ENCODE measurements around the gene ANXA11. TPM values are rescaled to one million over a fixed set of nuclear protein-coding genes. Genes with fewer than 3 reads are reported as not detected.

The ANXA11 gene
- polyA plus RNA-seq, 1 experiment: 161 TPM

GRCh38 chr10:80141696-80142460 lies 63.5 kb downstream of the ANXA11 start:
- H3K9me3 ChIP-seq (ENCODE audit: control insufficient read depth, insufficient read depth, low read length): no peaks in the 10 kb centered on the region
- ChIA-PET CTCF (interaction anchor here (3.7 to 3.9 kb wide), 2 partner anchors 11 to 80 kb away, joined by 27 to 73 read pairs; no protein-coding TSS in a partner anchor), POLR2A (no interaction called here)
- no peak for TF ChIP-seq CTCF (IDR thresholded peaks at IDR 0.05; ENCODE audit: low read depth, low read length)
- no peak for DNase-seq (ENCODE audit: low read depth, low spot score)
- H3K27ac ChIP-seq (ENCODE audit: low read depth, low read length): no peak overlapping the region
- no peaks in the 10 kb centered on the region for H3K27me3 ChIP-seq (ENCODE audit: control insufficient read depth, insufficient read depth, low read length)
- no peak overlapping the region for H3K4me3 ChIP-seq (ENCODE audit: low read depth, low read length)

GRCh38 chr10:80140251-80140650 lies 65.1 kb downstream of the ANXA11 start:
- CTCF ChIA-PET: interaction anchor here (0.9 kb wide), 1 partner anchor 83 kb away, joined by 3 read pairs; no protein-coding TSS in a partner anchor
- no peak overlapping the region for H3K4me3 ChIP-seq (ENCODE audit: low read depth, low read length)
- no peak for TF ChIP-seq CTCF (IDR thresholded peaks at IDR 0.05; ENCODE audit: low read depth, low read length)
- H3K9me3 ChIP-seq (ENCODE audit: control insufficient read depth, insufficient read depth, low read length): no peaks in the 10 kb centered on the region
- DNase-seq (ENCODE audit: low read depth, low spot score): no peak
- no peak overlapping the region for H3K27ac ChIP-seq (ENCODE audit: low read depth, low read length)
- POLR2A ChIA-PET: no interaction called here
- H3K27me3 ChIP-seq (ENCODE audit: control insufficient read depth, insufficient read depth, low read length): no peaks in the 10 kb centered on the region

GRCh38 chr10:80139265-80139664 lies 66.1 kb downstream of the ANXA11 start:
- TF ChIP-seq CTCF (IDR thresholded peaks at IDR 0.05; ENCODE audit: low read depth, low read length): no peak
- CTCF ChIA-PET: interaction anchor here (0.9 to 1.1 kb wide), 2 partner anchors 80 to 84 kb away, joined by 3 to 4 read pairs; no protein-coding TSS in a partner anchor
- Histone ChIP-seq H3K4me3 (ENCODE audit: low read depth, low read length) (no peak overlapping the region), H3K27me3 (ENCODE audit: control insufficient read depth, insufficient read depth, low read length) (no peaks in the 10 kb centered on the region), H3K9me3 (ENCODE audit: control insufficient read depth, insufficient read depth, low read length) (no peaks in the 10 kb centered on the region), H3K27ac (ENCODE audit: low read depth, low read length) (no peak overlapping the region)
- POLR2A ChIA-PET: interaction anchor here (0.7 kb wide), 1 partner anchor 8 kb away, joined by 9 read pairs; no protein-coding TSS in a partner anchor
- DNase-seq (ENCODE audit: low read depth, low spot score): no peak

- peak overlapping the region; percentile 47 for H3K27ac ChIP-seq (ENCODE audit: low read depth, low read length)
These were observed 67.4 kb downstream of the ANXA11 start for GRCh38 chr10:80137920-80138319.

More at GRCh38 chr10:80137920-80138319, 67.4 kb downstream of the ANXA11 start:
- H3K27me3 ChIP-seq (ENCODE audit: control insufficient read depth, insufficient read depth, low read length): no peaks in the 10 kb centered on the region
- ChIA-PET POLR2A (no interaction called here), CTCF (interaction anchor here (1.2 to 1.6 kb wide), 3 partner anchors 15 to 84 kb away, joined by 3 to 7 read pairs (median 3); no protein-coding TSS in a partner anchor)
- TF ChIP-seq CTCF (IDR thresholded peaks at IDR 0.05; ENCODE audit: low read depth, low read length): no peak
- no peaks in the 10 kb centered on the region for H3K9me3 ChIP-seq (ENCODE audit: control insufficient read depth, insufficient read depth, low read length)
- H3K4me3 ChIP-seq (ENCODE audit: low read depth, low read length): no peak overlapping the region
- no peak for DNase-seq (ENCODE audit: low read depth, low spot score)

Measured in AG04450 (cell line).